GM18517 (cell line): ENCODE results near the gene RP9.
A peak's percentile ranks its signal among the peaks of the same experiment; 100 is the strongest.
"Not testable (repeated sequence)": the region's sequence is repeated elsewhere in the genome, so short reads cannot be mapped to it uniquely, and the experiment has no call there.

ENCODE experiments used
- ATAC-seq: cut with Tn5 transposase; IDR thresholded peaks from one replicate; pipeline ENCODE4 v1.9.1; 2021; ENCODE audit warnings: mild to moderate bottlenecking, moderate library complexity; ENCODE audit not compliant: unreplicated experiment

The RP9 gene

GRCh38 chr7:33107136-33108066 is 1.8 kb downstream of the RP9 start:
- ATAC-seq, result peak; percentile 57

GRCh38 chr7:33101906-33102305 is 7.3 kb downstream of the RP9 start:
- no peak for ATAC-seq

- no peak for ATAC-seq
Measured at GRCh38 chr7:33100770-33101169, 8.4 kb downstream of the RP9 start.

GRCh38 chr7:33099154-33099940 is 9.9 kb downstream of the RP9 start:
- ATAC-seq, result no peak

- not testable (repeated sequence) for ATAC-seq
Measured at GRCh38 chr7:33094745-33095275, 14.4 kb downstream of the RP9 start.

- ATAC-seq, result no peak
Measured at GRCh38 chr7:33093266-33093665, 15.9 kb downstream of the RP9 start.

- no peak for ATAC-seq
Measured at GRCh38 chr7:33091641-33092191, 17.5 kb downstream of the RP9 start.

- no peak for ATAC-seq
Measured at GRCh38 chr7:33091111-33091531, 18.1 kb downstream of the RP9 start.

- no peak for ATAC-seq
Measured at GRCh38 chr7:33089142-33089541, 20.1 kb downstream of the RP9 start.

GRCh38 chr7:33087858-33088257 is 21.3 kb downstream of the RP9 start:
- no peak for ATAC-seq

- ATAC-seq, result no peak
Measured at GRCh38 chr7:33087356-33087755, 21.8 kb downstream of the RP9 start.

GRCh38 chr7:33079763-33080690 is 29.2 kb downstream of the RP9 start:
- ATAC-seq, result no peak

GRCh38 chr7:33079096-33079495 is 30.1 kb downstream of the RP9 start:
- ATAC-seq, result no peak

- ATAC-seq, result no peak
Measured at GRCh38 chr7:33076737-33077136, 32.5 kb downstream of the RP9 start.

GRCh38 chr7:33075818-33076518 is 33.2 kb downstream of the RP9 start:
- no peak for ATAC-seq

GRCh38 chr7:33073243-33073642 is 36.0 kb downstream of the RP9 start:
- no peak for ATAC-seq

GRCh38 chr7:33072471-33072870 is 36.7 kb downstream of the RP9 start:
- ATAC-seq, result no peak

GRCh38 chr7:33070831-33071230 is 38.4 kb downstream of the RP9 start:
- no peak for ATAC-seq

- ATAC-seq, result no peak
Measured at GRCh38 chr7:33070277-33070676, 38.9 kb downstream of the RP9 start.

GRCh38 chr7:33067921-33068320 is 41.3 kb downstream of the RP9 start:
- no peak for ATAC-seq
